Endodermal cell (in vitro differentiated cells): ENCODE data around the gene MYEF2. TPM values are rescaled to one million over a fixed set of nuclear protein-coding genes. Genes with fewer than 3 reads are reported as not detected.

Source experiments
- DNase-seq: peaks from one replicate; pipeline ENCODE4 v3.0.0-alpha.2; 2017
- H3K27ac ChIP-seq: 2 replicates; pipeline ENCODE4 v1.5.1; 2013; ENCODE audit warnings: mild to moderate bottlenecking, low read depth, low read length, moderate library complexity
- H3K27me3 ChIP-seq: 2 replicates; pipeline ENCODE4 v1.6.1; 2013; ENCODE audit warnings: mild to moderate bottlenecking, low read length, moderate library complexity; ENCODE audit not compliant: insufficient read depth, control insufficient read depth, poor library complexity, severe bottlenecking
- H3K36me3 ChIP-seq: 2 replicates; pipeline ENCODE4 v1.7.0; 2013; ENCODE audit warnings: mild to moderate bottlenecking, low read length, moderate library complexity; ENCODE audit not compliant: control insufficient read depth, insufficient read depth
- H3K4me1 ChIP-seq: one replicate; pipeline ENCODE4 v1.7.0; 2013; ENCODE audit warnings: low read length; ENCODE audit not compliant: control insufficient read depth, insufficient read depth
- H3K4me3 ChIP-seq: 2 replicates; pipeline ENCODE4 v1.5.1; 2013; ENCODE audit warnings: mild to moderate bottlenecking, low read length, moderate library complexity
- H3K9ac ChIP-seq: 2 replicates; pipeline ENCODE4 v1.6.1; 2013; ENCODE audit warnings: mild to moderate bottlenecking, low read length, moderate library complexity; ENCODE audit not compliant: poor library complexity, severe bottlenecking; ENCODE audit errors: extremely low read depth
- H3K9me3 ChIP-seq: 2 replicates; pipeline ENCODE4 v1.6.1; 2013; ENCODE audit warnings: mild to moderate bottlenecking, low read length, moderate library complexity; ENCODE audit not compliant: control insufficient read depth
- H3K27ac Mint-ChIP-seq: 2 replicates; pipeline ENCODE4 v1.8.0; 2020; ENCODE audit warnings: mixed read lengths
- H3K27me3 Mint-ChIP-seq: 2 replicates; pipeline ENCODE4 v1.8.0; 2021; ENCODE audit warnings: mild to moderate bottlenecking, mixed read lengths; ENCODE audit not compliant: insufficient read depth
- H3K36me3 Mint-ChIP-seq: 2 replicates; pipeline ENCODE4 v1.8.0; 2020; ENCODE audit warnings: low read depth, mixed read lengths
- H3K4me1 Mint-ChIP-seq: 2 replicates; pipeline ENCODE4 v1.8.0; 2020; ENCODE audit warnings: mixed read lengths
- H3K4me3 Mint-ChIP-seq: 2 replicates; pipeline ENCODE4 v1.8.0; 2020; ENCODE audit warnings: mild to moderate bottlenecking, moderate library complexity, mixed read lengths
- H3K9me3 Mint-ChIP-seq: 2 replicates; pipeline ENCODE4 v1.8.0; 2020; ENCODE audit warnings: mild to moderate bottlenecking, mixed read lengths
- CTCF ChIP-seq: fragments of 200-600 bp; sonication (generic); conservative IDR thresholded peaks from 2 replicates; pipeline ENCODE4 v1.5.0; 2021; ENCODE audit warnings: antibody characterized with exemption, mild to moderate bottlenecking
- WGBS, 2 experiments: methylation state at CpG; one replicate each; pipeline versions ENCODE4 v1.1.5 to v1.1.7; 2013; ENCODE audit warnings: missing lambda C conversion rate in 2 of 2, mixed read lengths in 1 of 2; ENCODE audit not compliant: insufficient coverage in 1 of 2, insufficient read length in 1 of 2; 5-methylcytosine and 5-hydroxymethylcytosine counted together
- total RNA-seq, 2 donors: library from RNA; stranded (reverse); fragmentation: NEBNext Ultra II Directional in 1 of 2; extraction: Animal tissue kit (Norgen Biotek cat#: 25700) in 1 of 2; gene quantifications; 2 replicates in 1 of 2; 3 replicates in 1 of 2; pipeline ENCODE4 v1.2.1, GENCODE V29; 2021

The MYEF2 gene
- total RNA-seq, 2 donors from 2014 or later, result 58.2 to 91.2 TPM

GRCh38 chr15:48102167-48102566 is 75.9 kb downstream of the MYEF2 start:
- Mint-ChIP-seq H3K36me3 (no peaks in the 10 kb centered on the region), H3K9me3 (no peaks in the 10 kb centered on the region), H3K27ac (no peak overlapping the region), H3K4me1 (peaks cover 4% of the 10 kb centered on the region), H3K27me3 (no peaks in the 10 kb centered on the region), H3K4me3 (no peak overlapping the region)
- H3K4me1 ChIP-seq, result no peaks in the 10 kb centered on the region
- H3K9me3 ChIP-seq, result no peaks in the 10 kb centered on the region
- no peak overlapping the region for H3K27ac ChIP-seq
- 91 to 93% methylated on average over 6 of the region's 6 CpGs for WGBS, 2 experiments
- DNase-seq, result no peak
- no peaks in the 10 kb centered on the region for H3K36me3 ChIP-seq
- H3K27me3 ChIP-seq, result no peaks in the 10 kb centered on the region
- H3K9ac ChIP-seq, result no peak overlapping the region
- TF ChIP-seq CTCF, result no peak
- no peak overlapping the region for H3K4me3 ChIP-seq

- Histone ChIP-seq H3K27ac (no peak overlapping the region), H3K36me3 (no peaks in the 10 kb centered on the region), H3K9ac (no peak overlapping the region), H3K4me1 (no peaks in the 10 kb centered on the region), H3K4me3 (no peak overlapping the region), H3K27me3 (no peaks in the 10 kb centered on the region), H3K9me3 (no peaks in the 10 kb centered on the region)
- TF ChIP-seq CTCF, result no peak
- H3K27ac Mint-ChIP-seq, result no peak overlapping the region
- no peaks in the 10 kb centered on the region for H3K36me3 Mint-ChIP-seq
- no peak for DNase-seq
- WGBS, 2 experiments, result 85 to 100% methylated on average over 3 to 5 of the region's 6 CpGs
- no peaks in the 10 kb centered on the region for H3K27me3 Mint-ChIP-seq
- H3K4me1 Mint-ChIP-seq, result peaks cover 4% of the 10 kb centered on the region
- no peak overlapping the region for H3K4me3 Mint-ChIP-seq
- no peaks in the 10 kb centered on the region for H3K9me3 Mint-ChIP-seq
Observed at GRCh38 chr15:48101376-48101961, 76.6 kb downstream of the MYEF2 start.

GRCh38 chr15:48097264-48097663 is 80.8 kb downstream of the MYEF2 start:
- no peaks in the 10 kb centered on the region for H3K27me3 Mint-ChIP-seq
- H3K9ac ChIP-seq, result no peak overlapping the region
- no peak overlapping the region for H3K4me3 ChIP-seq
- H3K4me1 ChIP-seq, result no peaks in the 10 kb centered on the region
- H3K36me3 Mint-ChIP-seq, result no peaks in the 10 kb centered on the region
- TF ChIP-seq CTCF, result no peak
- H3K4me3 Mint-ChIP-seq, result no peak overlapping the region
- 80 to 88% methylated on average over 1 to 2 of the region's 2 CpGs for WGBS, 2 experiments
- H3K36me3 ChIP-seq, result no peaks in the 10 kb centered on the region
- no peaks in the 10 kb centered on the region for H3K27me3 ChIP-seq
- H3K4me1 Mint-ChIP-seq, result no peaks in the 10 kb centered on the region
- DNase-seq, result no peak
- no peaks in the 10 kb centered on the region for H3K9me3 ChIP-seq
- H3K27ac Mint-ChIP-seq, result no peak overlapping the region
- H3K27ac ChIP-seq, result no peak overlapping the region
- no peaks in the 10 kb centered on the region for H3K9me3 Mint-ChIP-seq
